CD4-positive, alpha-beta T cell treated with Interleukin-15 for 1 hour (primary cell): ENCODE results near the gene ELP6.

Experiments used
- DNase-seq: peaks from one replicate; pipeline ENCODE4 v3.0.0-alpha.2; 2020

Gene ELP6

DNA sequence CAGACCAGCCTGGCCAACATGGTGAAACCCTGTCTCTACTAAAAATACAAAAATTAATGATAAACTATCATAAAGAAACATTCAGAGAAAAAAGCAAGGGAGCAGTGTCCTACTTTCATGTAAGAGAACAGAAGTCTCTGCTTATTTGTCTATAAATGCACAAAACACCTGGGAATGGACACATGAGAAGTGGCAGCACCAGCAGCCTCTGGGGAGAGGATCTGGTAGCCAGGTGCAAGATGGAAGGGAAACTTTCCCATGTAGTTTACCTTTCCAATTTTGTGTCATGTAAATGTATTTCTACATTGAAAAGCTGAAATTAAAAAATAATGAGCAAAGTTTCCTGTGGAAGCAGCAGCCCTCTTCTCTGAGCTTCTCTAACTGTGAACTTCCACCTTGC lies 56.5 kb downstream of the ELP6 start:
- no peak for DNase-seq

GRCh38 chr3:47455806-47456452 lies 57.6 kb downstream of the ELP6 start:
- DNase-seq = no peak

DNA sequence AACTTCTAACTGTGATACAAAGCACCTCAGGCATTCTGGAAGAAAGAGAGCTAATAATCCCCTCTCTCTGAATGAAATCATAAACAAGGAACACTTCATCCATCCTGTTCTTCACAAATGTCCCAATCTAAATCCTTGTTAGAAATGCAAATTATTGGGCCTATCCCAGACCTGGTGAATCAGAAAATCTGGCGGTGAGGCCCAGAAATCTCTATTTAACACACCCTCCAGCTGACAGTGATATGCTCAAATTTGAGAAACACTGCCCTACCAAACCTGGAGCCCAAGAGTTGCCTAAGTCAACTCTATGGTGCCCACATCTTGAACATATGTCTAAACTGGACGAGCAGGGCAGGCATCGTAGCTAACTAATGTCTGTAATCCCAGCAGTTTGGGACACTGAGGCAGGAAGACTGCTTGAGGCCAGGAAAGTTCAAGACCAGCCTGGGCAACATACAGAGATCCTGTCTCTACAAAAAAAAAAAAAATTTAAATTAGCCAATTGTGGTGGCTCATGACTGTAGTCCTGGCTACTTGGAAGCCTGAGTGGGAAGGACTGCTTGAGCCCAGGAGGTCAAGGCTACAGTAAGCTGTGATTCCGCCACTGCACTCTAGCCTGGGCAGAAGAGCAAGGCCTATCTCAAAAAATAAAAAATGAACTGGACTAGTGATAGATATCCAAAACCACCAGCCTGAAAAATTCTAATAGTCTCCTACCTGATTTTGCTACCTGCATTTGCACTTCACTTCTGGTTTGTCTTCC lies 60.9 kb downstream of the ELP6 start:
- no peak for DNase-seq
